HG03066 (cell line): ENCODE results near the gene REP15.
A peak's percentile ranks its signal among the peaks of the same experiment; 100 is the strongest.
"Not testable (repeated sequence)": the region's sequence is repeated elsewhere in the genome, so short reads cannot be mapped to it uniquely, and the experiment has no call there.

Experiments used
- ATAC-seq: cut with Tn5 transposase; IDR thresholded peaks from one replicate; pipeline ENCODE4 v1.9.1; 2021; ENCODE audit warnings: low read depth; ENCODE audit not compliant: unreplicated experiment

Gene REP15

GRCh38 chr12:27695556-27696292 is 523 bp upstream of the REP15 start:
- ATAC-seq = no peak

- no peak for ATAC-seq
These were observed 767 bp downstream of the REP15 start for GRCh38 chr12:27696864-27697564.

- ATAC-seq = peak; percentile 91
These were observed 7.6 kb downstream of the REP15 start for GRCh38 chr12:27703720-27704452.

- ATAC-seq = no peak
These were observed 9.0 kb downstream of the REP15 start for GRCh38 chr12:27705263-27705662.

- ATAC-seq = no peak
These were observed 11.0 kb downstream of the REP15 start for GRCh38 chr12:27707216-27707615.

- no peak for ATAC-seq
These were observed 13.1 kb downstream of the REP15 start for GRCh38 chr12:27709212-27709931.

- peak; percentile 38 for ATAC-seq
These were observed 13.8 kb downstream of the REP15 start for GRCh38 chr12:27709932-27710591.

- peak; percentile 97 for ATAC-seq
These were observed 14.5 kb downstream of the REP15 start, which contains the start of gene MRPS35 for GRCh38 chr12:27710592-27711316. TSS of gene MRPS35 (plus strand) at chr12:27710832. CDS start at chr12:27710844, 12 bp downstream.

- peak; percentile 2 for ATAC-seq
These were observed 15.1 kb downstream of the REP15 start for GRCh38 chr12:27711317-27711682.

GRCh38 chr12:27711967-27712366 is 15.7 kb downstream of the REP15 start:
- no peak for ATAC-seq

- no peak for ATAC-seq
These were observed 27.0 kb downstream of the REP15 start for GRCh38 chr12:27723212-27723611.

GRCh38 chr12:27730097-27730588 is 33.9 kb downstream of the REP15 start:
- no peak for ATAC-seq

GRCh38 chr12:27732281-27732680 is 36.0 kb downstream of the REP15 start:
- no peak for ATAC-seq

GRCh38 chr12:27733052-27733656 is 36.9 kb downstream of the REP15 start:
- ATAC-seq = no peak

- ATAC-seq = no peak
These were observed 37.5 kb downstream of the REP15 start for GRCh38 chr12:27733791-27734190.

- ATAC-seq = not testable (repeated sequence)
These were observed 38.1 kb downstream of the REP15 start for GRCh38 chr12:27734321-27734720.

- no peak for ATAC-seq
These were observed 47.4 kb downstream of the REP15 start for GRCh38 chr12:27743601-27744000.

- not testable (repeated sequence) for ATAC-seq
These were observed 49.5 kb downstream of the REP15 start for GRCh38 chr12:27745734-27746133.
